H9 (cell line): ENCODE measurements around the gene RBFOX1. TPM values are rescaled to one million over a fixed set of nuclear protein-coding genes. Genes with fewer than 3 reads are reported as not detected.

ENCODE experiments used
- DNase-seq: peaks from one replicate; pipeline ENCODE4 v3.0.0-alpha.2; 2017
- H2AFZ ChIP-seq: one replicate; pipeline ENCODE4 v1.6.1; 2013; ENCODE audit warnings: mild to moderate bottlenecking, low read length, control low read depth, moderate library complexity
- H2AK5ac ChIP-seq: 2 replicates; pipeline ENCODE4 v1.6.1; 2013; ENCODE audit warnings: low read length, control low read depth, mixed read lengths; ENCODE audit not compliant: insufficient read length
- H2BK120ac ChIP-seq: one replicate; pipeline ENCODE4 v1.6.1; 2013; ENCODE audit warnings: low read depth, mild to moderate bottlenecking, low read length, control low read depth, inconsistent platforms; ENCODE audit not compliant: poor library complexity, severe bottlenecking
- H2BK12ac ChIP-seq: 2 replicates; pipeline ENCODE4 v1.6.1; 2013; ENCODE audit warnings: low read length, control low read depth, mixed read lengths, low read depth; ENCODE audit not compliant: insufficient read length
- H2BK15ac ChIP-seq: 2 replicates; pipeline ENCODE4 v1.6.1; 2013; ENCODE audit warnings: low read depth, low read length, control low read depth
- H2BK20ac ChIP-seq: one replicate; pipeline ENCODE4 v1.6.1; 2013; ENCODE audit warnings: low read depth, mild to moderate bottlenecking, low read length, control low read depth, inconsistent platforms; ENCODE audit not compliant: poor library complexity, severe bottlenecking
- H2BK5ac ChIP-seq: 2 replicates; pipeline ENCODE4 v1.6.1; 2013; ENCODE audit warnings: low read length, control low read depth, mixed read lengths; ENCODE audit not compliant: insufficient read length
- H3K14ac ChIP-seq: 2 replicates; pipeline ENCODE4 v1.6.1; 2013; ENCODE audit warnings: low read length, control low read depth; ENCODE audit not compliant: insufficient read depth
- H3K18ac ChIP-seq: 2 replicates; pipeline ENCODE4 v1.6.1; 2013; ENCODE audit warnings: low read depth, mild to moderate bottlenecking, mixed read lengths, low read length, control low read depth; ENCODE audit not compliant: insufficient read length
- H3K23ac ChIP-seq: 2 replicates; pipeline ENCODE4 v1.6.1; 2013; ENCODE audit warnings: low read length, control low read depth, mixed read lengths, low read depth; ENCODE audit not compliant: insufficient read length
- H3K23me2 ChIP-seq: 2 replicates; pipeline ENCODE4 v1.6.1; 2013; ENCODE audit warnings: low read depth, mild to moderate bottlenecking, mixed read lengths, low read length, control low read depth; ENCODE audit not compliant: insufficient read length, poor library complexity, severe bottlenecking
- H3K27ac ChIP-seq: 2 replicates; pipeline ENCODE4 v1.5.1; 2013; ENCODE audit warnings: low read length, control low read depth, mixed read lengths, low read depth; ENCODE audit not compliant: insufficient read length
- H3K27me3 ChIP-seq: 2 replicates; pipeline ENCODE4 v1.6.1; 2013; ENCODE audit warnings: low read length, control low read depth, inconsistent platforms; ENCODE audit not compliant: insufficient read depth
- H3K4ac ChIP-seq: 2 replicates; pipeline ENCODE4 v1.6.1; 2013; ENCODE audit warnings: low read depth, mild to moderate bottlenecking, control low read depth, inconsistent platforms, low read length, moderate library complexity
- H3K4me1 ChIP-seq: 2 replicates; pipeline ENCODE4 v1.6.1; 2013; ENCODE audit warnings: low read length, control low read depth, inconsistent platforms; ENCODE audit not compliant: insufficient read depth
- H3K4me2 ChIP-seq: 2 replicates; pipeline ENCODE4 v1.6.1; 2013; ENCODE audit warnings: low read length, control low read depth, mixed read lengths; ENCODE audit not compliant: insufficient read length, insufficient read depth
- H3K56ac ChIP-seq: 2 replicates; pipeline ENCODE4 v1.6.1; 2013; ENCODE audit warnings: low read depth, mild to moderate bottlenecking, mixed read lengths, low read length, control low read depth; ENCODE audit not compliant: insufficient read length
- H3K79me1 ChIP-seq: 2 replicates; pipeline ENCODE4 v1.6.1; 2013; ENCODE audit warnings: low read depth, mild to moderate bottlenecking, moderate library complexity, low read length, control low read depth, inconsistent platforms; ENCODE audit not compliant: insufficient read depth, poor library complexity, severe bottlenecking
- H3K79me2 ChIP-seq: 2 replicates; pipeline ENCODE4 v1.6.1; 2013; ENCODE audit warnings: low read length, control low read depth, inconsistent platforms; ENCODE audit not compliant: insufficient read depth
- H3K9ac ChIP-seq: 2 replicates; pipeline ENCODE4 v1.6.1; 2013; ENCODE audit warnings: low read length, control low read depth, mixed read lengths; ENCODE audit not compliant: insufficient read length; ENCODE audit errors: extremely low read depth
- H3K9me3 ChIP-seq: one replicate; pipeline ENCODE4 v1.6.1; 2013; ENCODE audit warnings: low read depth, low read length, inconsistent platforms; ENCODE audit not compliant: control insufficient read depth
- H3T11ph ChIP-seq: one replicate; pipeline ENCODE4 v1.6.1; 2013; ENCODE audit warnings: mild to moderate bottlenecking, low read length, control low read depth, inconsistent platforms
- H4K20me1 ChIP-seq: one replicate; pipeline ENCODE4 v1.6.1; 2013; ENCODE audit not compliant: control insufficient read depth, insufficient read length, insufficient read depth
- H4K5ac ChIP-seq: 2 replicates; pipeline ENCODE4 v1.6.1; 2013; ENCODE audit warnings: low read depth, mild to moderate bottlenecking, mixed read lengths, low read length, control low read depth; ENCODE audit not compliant: insufficient read length
- H4K8ac ChIP-seq: replicated peaks from 2 replicates; pipeline ENCODE4 v1.6.1; 2013; ENCODE audit warnings: low read length, control low read depth, mixed read lengths, low read depth; ENCODE audit not compliant: insufficient read length
- H4K91ac ChIP-seq: 2 replicates; pipeline ENCODE4 v1.6.1; 2013; ENCODE audit warnings: low read depth, mild to moderate bottlenecking, moderate library complexity, mixed read lengths, low read length, control low read depth; ENCODE audit not compliant: insufficient read length
- H3K27ac Mint-ChIP-seq, 3 experiments: 2 replicates in 2 of 3; 3 replicates in 1 of 3; pipeline ENCODE4 v1.8.0; 2020 to 2021; ENCODE audit warnings: mixed read lengths in 3 of 3, mild to moderate bottlenecking in 1 of 3, moderate library complexity in 1 of 3
- H3K27me3 Mint-ChIP-seq: 2 replicates; pipeline ENCODE4 v1.8.0; 2021; ENCODE audit warnings: low read depth, mild to moderate bottlenecking, moderate library complexity, mixed read lengths
- H3K36me3 Mint-ChIP-seq, 3 experiments: 2 replicates in 2 of 3; 3 replicates in 1 of 3; pipeline ENCODE4 v1.8.0; 2020 to 2021; ENCODE audit warnings: low read depth in 3 of 3, mixed read lengths in 3 of 3; ENCODE audit not compliant: insufficient read depth in 1 of 3
- H3K4me1 Mint-ChIP-seq, 2 experiments: 2 replicates each; pipeline ENCODE4 v1.8.0; 2020; ENCODE audit warnings: mixed read lengths in 2 of 2
- H3K4me3 Mint-ChIP-seq, 2 experiments: 2 replicates in 1 of 2; 3 replicates in 1 of 2; pipeline ENCODE4 v1.8.0; 2020 to 2021; ENCODE audit warnings: mild to moderate bottlenecking in 2 of 2, mixed read lengths in 2 of 2, moderate library complexity in 1 of 2
- H3K9me3 Mint-ChIP-seq, 2 experiments: 2 replicates in 1 of 2; 3 replicates in 1 of 2; pipeline ENCODE4 v1.8.0; 2020; ENCODE audit warnings: mild to moderate bottlenecking in 2 of 2, mixed read lengths in 2 of 2, moderate library complexity in 1 of 2
- WGBS: extraction: QIAGEN DNeasy Blood & Tissue Kit; methylation state at CpG from one replicate; pipeline ENCODE4 v1.1.7; 2013; ENCODE audit warnings: missing lambda C conversion rate, low lambda C conversion rate, mixed read lengths; ENCODE audit not compliant: insufficient read length; ENCODE audit errors: extremely low coverage; 5-methylcytosine and 5-hydroxymethylcytosine counted together
- total RNA-seq: library from RNA; stranded (reverse); gene quantifications from 2 replicates; pipeline ENCODE4 v1.2.1, GENCODE V29; 2021
- TF ChIP-seq, protein P1 (sequence below): fragments of 200-600 bp; sonication (generic); conservative IDR thresholded peaks from 3 replicates; pipeline ENCODE4 v1.8.0; 2021; ENCODE audit warnings: antibody characterized with exemption, mild to moderate bottlenecking

RBFOX1 gene
- total RNA-seq, 1 experiment from 2014 or later, result 2.0 TPM

GRCh38 chr16:7378024-7378695, 45.5 kb downstream of the RBFOX1 start:
- H4K5ac ChIP-seq, result no peak overlapping the region
- no peak overlapping the region for H2BK120ac ChIP-seq
- H3K27ac ChIP-seq, result no peak overlapping the region
- no peak overlapping the region for H4K8ac ChIP-seq
- no peak for DNase-seq
- H3K56ac ChIP-seq, result no peak overlapping the region
- H2AK5ac ChIP-seq, result no peak overlapping the region
- H3K4me1 Mint-ChIP-seq, result 0 out of 4 replicates have a peak, but pooled peaks cover 0 to 2% of the 10 kb centered on the region in 2 experiments
- no peaks in the 10 kb centered on the region for H3K27me3 ChIP-seq
- H3K27me3 Mint-ChIP-seq, result no peaks in the 10 kb centered on the region
- no peak overlapping the region for H3K4me2 ChIP-seq
- H4K91ac ChIP-seq, result no peak overlapping the region
- H3K14ac ChIP-seq, result no peak overlapping the region
- no peak overlapping the region for H3T11ph ChIP-seq
- H2BK12ac ChIP-seq, result no peak overlapping the region
- H3K79me2 ChIP-seq, result no peaks in the 10 kb centered on the region
- no peaks in the 10 kb centered on the region for H3K23me2 ChIP-seq
- no peak overlapping the region for H2AFZ ChIP-seq
- no peak overlapping the region for H3K4ac ChIP-seq
- no peaks in the 10 kb centered on the region for H3K79me1 ChIP-seq
- TF ChIP-seq, protein P1, sequence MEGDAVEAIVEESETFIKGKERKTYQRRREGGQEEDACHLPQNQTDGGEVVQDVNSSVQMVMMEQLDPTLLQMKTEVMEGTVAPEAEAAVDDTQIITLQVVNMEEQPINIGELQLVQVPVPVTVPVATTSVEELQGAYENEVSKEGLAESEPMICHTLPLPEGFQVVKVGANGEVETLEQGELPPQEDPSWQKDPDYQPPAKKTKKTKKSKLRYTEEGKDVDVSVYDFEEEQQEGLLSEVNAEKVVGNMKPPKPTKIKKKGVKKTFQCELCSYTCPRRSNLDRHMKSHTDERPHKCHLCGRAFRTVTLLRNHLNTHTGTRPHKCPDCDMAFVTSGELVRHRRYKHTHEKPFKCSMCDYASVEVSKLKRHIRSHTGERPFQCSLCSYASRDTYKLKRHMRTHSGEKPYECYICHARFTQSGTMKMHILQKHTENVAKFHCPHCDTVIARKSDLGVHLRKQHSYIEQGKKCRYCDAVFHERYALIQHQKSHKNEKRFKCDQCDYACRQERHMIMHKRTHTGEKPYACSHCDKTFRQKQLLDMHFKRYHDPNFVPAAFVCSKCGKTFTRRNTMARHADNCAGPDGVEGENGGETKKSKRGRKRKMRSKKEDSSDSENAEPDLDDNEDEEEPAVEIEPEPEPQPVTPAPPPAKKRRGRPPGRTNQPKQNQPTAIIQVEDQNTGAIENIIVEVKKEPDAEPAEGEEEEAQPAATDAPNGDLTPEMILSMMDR, result no peak
- H4K20me1 ChIP-seq, result no peaks in the 10 kb centered on the region
- H3K9me3 Mint-ChIP-seq, result no peaks in the 10 kb centered on the region
- H2BK15ac ChIP-seq, result no peak overlapping the region
- WGBS, result no CpG with 5 or more reads among the region's 16 CpGs
- H3K9ac ChIP-seq, result no peak overlapping the region
- no peak overlapping the region for H3K27ac Mint-ChIP-seq
- H3K9me3 ChIP-seq, result no peaks in the 10 kb centered on the region
- no peak overlapping the region for H2BK5ac ChIP-seq
- H3K18ac ChIP-seq, result no peak overlapping the region
- no peaks in the 10 kb centered on the region for H3K36me3 Mint-ChIP-seq
- no peak overlapping the region for H3K23ac ChIP-seq
- H3K4me3 Mint-ChIP-seq, result no peak overlapping the region
- H2BK20ac ChIP-seq, result no peak overlapping the region
- H3K4me1 ChIP-seq, result no peaks in the 10 kb centered on the region
